8988T (cell line): Measurements from ENCODE around the gene MAGEA6.

ENCODE experiments used
- DNase-seq: peaks from one replicate; pipeline ENCODE4 v3.0.0; 2011

MAGEA6 gene

DNA sequence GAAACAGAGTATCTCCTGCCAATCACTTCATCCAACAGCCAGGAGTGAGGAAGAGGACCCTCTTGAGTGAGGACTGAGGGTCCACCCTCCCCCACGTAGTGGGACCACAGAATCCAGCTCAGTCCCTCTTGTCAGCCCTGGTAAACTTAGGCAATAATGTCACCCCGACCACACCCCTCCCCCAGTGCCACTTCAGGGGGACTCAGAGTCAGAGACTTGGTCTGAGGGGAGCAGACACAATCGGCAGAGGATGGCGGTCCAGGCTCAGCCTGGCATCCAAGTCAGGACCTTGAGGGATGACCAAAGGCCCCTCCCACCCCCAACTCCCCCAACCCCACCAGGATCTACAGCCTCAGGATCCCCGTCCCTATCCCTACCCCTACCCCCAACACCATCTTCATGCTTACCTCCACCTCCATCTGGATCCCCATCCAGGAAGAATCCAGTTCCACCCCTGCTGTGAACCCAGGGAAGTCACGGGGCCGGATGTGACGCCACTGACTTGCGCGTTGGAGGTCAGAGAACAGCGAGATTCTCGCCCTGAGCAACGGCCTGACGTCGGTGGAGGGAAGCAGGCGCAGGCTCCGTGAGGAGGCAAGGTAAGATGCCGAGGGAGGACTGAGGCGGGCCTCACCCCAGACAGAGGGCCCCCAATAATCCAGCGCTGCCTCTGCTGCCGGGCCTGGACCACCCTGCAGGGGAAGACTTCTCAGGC, 36.1 kb downstream of the MAGEA6 start, which contains the start of the genes CSAG1 and MAGEA12:
TSS of gene CSAG1 (minus strand) at position 461 of the 715 bp plus-strand sequence. CDS start 1,261 bp downstream, outside the sequence.
TSS of gene MAGEA12 (plus strand) at position 497 of the 715 bp plus-strand sequence. CDS start 2,405 bp downstream, outside the sequence.
- DNase-seq = no peak

GRCh38 chrX:152725409-152725808, 44.1 kb downstream of the MAGEA6 start:
- no peak for DNase-seq
